Measurements from ENCODE around the gene FBXL3.
A peak's percentile ranks its signal among the peaks of the same experiment; 100 is the strongest.

The FBXL3 gene, protein sequence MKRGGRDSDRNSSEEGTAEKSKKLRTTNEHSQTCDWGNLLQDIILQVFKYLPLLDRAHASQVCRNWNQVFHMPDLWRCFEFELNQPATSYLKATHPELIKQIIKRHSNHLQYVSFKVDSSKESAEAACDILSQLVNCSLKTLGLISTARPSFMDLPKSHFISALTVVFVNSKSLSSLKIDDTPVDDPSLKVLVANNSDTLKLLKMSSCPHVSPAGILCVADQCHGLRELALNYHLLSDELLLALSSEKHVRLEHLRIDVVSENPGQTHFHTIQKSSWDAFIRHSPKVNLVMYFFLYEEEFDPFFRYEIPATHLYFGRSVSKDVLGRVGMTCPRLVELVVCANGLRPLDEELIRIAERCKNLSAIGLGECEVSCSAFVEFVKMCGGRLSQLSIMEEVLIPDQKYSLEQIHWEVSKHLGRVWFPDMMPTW

DNA sequence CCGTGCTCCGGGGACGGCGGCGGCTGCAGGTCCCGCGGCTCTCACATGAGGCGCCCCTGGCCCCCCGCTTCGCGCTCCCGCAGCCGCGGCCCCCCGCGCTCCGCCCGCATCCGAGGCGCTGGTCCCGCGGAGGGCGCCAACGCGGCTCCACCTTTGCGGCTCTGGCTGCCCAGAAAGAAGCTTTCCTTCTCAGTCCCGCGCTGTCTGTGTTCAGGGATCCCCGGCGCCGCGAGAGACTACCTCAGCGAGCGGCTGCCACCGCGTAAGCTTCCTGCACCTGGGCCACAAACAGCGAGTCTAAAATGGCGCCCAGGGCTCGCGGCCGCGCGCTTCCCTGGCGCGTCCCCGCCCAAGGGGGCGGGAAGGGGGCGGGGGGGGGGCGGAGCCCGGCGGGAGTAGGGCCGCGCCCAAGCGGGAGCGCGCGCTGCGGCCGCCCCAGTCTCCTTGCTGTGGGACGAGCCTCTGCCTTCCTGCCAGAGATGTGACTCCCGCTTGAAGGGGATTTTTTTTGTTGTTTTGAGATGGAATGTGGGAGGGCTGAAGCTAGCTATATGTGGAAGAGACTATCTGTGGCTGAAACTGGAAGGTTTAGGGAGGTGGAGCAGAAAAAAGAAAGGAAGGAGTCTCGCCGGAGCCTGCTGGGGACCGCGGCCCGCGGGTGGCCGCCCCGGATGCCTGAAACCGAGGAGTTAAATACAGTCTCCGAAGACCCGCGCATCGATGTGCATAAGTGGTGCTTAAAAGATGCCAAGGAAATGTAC, at the start of gene FBXL3:
FBXL3 (minus strand) TSS at position 299 of the 761 bp plus-strand sequence. CDS start 5,299 bp downstream, outside the sequence.
- peak; percentile 26 to 91 (median 74) for DNase-seq

DNA sequence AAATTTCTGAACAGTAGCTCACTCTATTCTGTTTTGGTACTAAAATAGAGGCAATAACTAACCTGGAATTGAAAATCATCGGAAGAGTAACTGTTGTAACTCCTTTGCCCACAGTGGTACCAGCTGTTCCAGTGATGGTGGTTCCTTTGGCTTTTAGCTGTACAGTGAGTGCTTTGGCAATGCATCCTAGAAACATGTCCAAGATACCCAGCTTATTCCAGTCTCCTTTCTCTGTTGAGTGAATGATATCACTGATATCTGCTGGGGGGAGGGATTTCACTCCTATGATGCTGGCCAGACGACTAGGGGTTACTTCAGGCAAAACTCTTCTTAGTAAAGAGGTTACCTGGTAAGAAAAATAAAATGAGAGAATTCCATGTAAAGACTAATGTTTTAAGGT, 40.6 kb upstream of the FBXL3 start:
- no peak for DNase-seq

DNA sequence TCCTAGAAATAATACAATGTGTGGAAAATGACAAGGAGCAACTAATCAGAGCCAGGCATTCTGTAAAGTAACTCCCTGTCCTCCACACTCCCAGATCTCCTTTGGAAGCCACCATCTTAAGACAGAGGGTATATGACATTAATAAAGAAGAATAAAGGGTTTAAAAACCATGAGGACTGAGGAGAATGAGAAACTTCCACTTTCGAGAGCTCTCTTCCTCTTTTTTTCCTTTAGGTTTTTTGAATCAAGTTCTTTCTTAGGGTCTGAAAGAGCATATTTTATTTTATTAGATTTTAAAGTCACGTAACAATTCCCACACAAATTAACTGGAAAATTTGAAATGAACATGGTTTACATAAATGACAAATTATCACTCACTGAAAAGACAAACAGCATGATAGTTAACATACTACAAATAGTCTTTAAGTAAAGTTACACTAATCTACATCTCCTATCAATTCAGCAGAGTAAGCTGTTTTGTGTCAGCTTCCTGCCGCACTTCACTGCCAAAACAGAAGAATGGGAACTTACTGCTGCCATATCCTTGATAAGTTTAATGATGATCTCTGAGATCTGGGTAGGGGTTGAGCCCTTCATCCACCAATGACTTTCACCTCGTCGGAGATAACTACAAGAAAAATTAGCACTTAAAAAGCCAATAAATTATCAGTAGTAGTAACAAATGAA, 38.6 kb upstream of the FBXL3 start:
- DNase-seq = no peak

DNA sequence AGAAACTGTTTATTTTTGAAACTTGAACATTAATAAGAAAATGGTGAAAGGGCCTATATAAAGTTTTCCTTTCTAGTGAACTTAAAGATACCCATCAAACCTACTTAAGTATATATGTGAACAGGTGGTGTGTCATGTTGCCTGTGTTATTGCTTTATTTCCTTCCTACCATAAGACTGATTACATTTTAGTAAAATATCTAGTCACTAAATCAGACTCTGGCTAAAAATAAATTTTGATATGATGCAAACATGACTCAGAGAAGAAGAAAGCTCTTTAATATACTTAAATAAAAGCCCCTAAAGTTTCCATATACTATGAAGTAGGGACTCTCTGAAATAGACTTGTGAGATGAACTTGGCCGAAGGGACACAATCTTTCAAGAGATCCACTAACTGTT, 35.1 kb upstream of the FBXL3 start:
- no peak for DNase-seq

DNA sequence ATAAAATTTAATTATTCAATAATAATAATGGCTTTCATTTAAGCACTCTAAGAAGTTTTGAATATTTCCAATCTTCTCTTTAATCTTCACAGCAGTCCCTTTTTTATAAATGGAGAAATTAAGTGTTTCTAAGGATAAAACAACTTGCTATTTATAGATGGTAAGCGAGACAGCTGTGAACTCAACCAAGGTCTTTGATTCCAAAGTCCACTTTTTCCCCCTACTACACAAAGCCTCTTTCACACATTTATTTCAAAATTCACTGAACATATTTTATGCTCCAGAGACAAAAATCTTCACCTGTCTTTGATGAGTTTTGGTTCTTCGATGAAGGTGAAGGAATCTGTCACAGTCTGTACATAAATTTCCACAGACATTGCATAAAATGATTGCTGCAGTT, 34.4 kb upstream of the FBXL3 start:
- DNase-seq = no peak

DNA sequence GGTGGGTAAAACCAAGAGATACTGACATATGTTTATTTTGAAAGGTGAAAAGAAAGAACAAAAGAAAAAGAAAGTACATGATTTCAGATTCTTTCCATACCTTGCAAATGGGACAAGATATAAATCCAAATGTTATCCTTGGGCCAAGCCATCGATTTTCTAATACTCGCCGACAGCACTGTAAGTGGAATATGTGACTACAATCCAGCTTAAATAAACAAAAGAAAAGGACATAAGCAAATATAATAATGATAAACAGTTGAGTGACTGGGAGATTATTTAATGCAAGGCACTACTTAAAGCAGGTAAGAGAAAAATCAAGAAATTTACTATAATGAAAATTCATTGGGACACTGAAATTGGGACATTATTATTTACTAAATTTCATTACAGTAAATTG, 29.9 kb upstream of the FBXL3 start:
- DNase-seq = no peak

DNA sequence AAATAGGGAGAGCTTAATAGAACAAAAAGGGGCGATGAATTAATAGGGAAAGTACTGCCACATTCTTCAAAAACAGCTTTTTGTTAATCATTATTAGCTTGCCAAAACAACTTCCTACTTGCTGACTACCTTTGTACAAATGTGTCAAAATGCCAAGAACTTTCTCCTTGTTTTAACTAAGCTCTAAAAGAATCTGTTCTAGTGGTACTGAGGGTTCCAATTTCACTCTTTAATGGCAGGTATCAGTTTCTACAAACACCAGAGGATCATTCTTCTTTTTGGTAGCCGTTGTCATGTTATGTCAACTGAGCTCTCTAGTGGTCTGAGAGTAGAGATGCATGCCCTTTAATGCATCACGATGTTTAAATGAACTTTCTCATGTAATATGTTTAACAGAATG, 29.4 kb upstream of the FBXL3 start:
- no peak for DNase-seq

DNA sequence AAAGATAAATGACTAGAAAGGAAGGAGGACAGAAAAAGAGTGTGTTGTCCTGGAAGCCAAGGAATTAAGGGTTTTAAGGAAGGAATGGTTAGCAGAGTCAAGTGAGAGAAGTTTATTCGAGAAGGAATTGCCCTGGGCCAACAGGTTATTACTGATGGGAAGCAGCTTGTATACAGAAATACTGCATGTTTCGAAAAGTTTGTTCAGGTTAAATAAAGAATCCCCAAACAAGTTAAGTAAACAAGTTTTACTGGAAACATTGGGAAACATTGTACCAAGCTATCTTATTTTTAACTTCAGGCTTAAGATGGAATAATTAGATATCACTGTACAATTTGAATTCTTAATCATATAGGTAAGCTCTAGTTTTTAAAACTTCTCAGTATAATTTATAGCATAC, 28.2 kb upstream of the FBXL3 start:
- DNase-seq = no peak

DNA sequence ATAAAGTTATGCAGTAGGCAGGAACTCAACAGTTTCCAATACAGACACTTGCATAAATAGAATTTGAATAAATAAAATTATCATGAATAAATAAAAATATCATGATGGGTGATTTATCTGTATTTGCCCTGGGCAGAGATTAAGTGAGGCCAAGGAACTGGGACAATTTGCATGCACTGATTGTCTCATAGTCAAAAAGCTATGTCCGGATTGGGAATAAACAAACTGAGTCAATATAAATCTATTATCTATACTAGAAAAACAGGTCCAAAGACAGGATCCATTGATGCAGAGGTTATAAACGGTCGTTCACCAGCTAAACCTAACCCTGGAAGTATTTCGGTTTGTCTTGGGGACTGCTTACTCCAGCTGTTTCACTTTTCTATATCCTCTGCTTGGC, 26.2 kb upstream of the FBXL3 start:
- DNase-seq = no peak

DNA sequence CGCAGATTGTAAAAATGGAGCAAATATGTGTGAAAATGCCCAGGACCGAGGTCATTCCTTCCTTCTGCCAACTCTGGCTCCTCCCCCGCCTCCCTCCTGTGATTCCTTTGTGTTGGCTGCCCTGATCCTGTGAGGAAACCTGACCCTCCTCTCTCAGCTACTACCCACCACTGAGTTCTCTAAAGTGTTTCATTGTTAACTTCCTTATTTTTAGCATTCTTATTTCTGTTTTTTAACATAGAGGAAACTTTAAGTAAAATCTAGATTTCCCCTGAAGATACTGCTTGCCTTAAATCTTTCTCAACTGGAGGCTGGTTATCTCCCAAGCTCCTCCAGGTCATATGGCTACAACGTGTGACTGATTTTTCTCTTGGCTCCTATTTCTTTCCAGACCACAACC, 21.7 kb upstream of the FBXL3 start:
- DNase-seq = no peak

DNA sequence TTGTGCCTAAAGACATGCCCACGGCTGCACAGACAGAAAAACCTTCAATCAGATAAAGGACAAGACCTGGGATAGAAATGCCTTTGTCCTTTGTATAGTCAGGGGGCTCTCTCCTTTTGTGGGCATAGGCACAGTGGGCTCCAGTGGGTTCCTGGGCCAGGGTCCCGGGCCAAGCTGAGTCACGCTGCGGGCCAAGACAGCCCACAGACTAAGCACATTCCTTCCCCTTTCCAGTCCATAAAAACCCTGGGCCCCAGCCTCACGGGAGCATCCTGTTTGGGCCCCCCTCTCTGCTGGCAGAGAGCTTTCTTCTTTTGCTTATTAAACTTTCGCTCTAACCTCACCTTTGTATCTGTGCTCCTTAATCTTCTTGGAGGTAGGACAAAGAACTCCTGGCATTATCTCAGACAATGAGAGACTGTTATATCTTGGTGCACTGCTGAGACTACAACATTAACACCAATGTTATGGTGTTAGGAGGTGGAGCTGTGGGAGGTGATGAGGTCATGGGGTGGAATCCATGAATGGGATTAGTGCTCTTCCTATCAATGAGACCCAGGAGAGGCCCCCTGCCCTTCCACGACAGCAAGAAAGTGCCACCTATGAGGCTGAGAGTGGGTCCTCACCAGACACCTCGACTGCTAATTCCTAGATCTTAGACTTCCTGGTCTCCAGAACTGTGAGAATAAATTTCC, 20.8 kb upstream of the FBXL3 start:
- DNase-seq = no peak

DNA sequence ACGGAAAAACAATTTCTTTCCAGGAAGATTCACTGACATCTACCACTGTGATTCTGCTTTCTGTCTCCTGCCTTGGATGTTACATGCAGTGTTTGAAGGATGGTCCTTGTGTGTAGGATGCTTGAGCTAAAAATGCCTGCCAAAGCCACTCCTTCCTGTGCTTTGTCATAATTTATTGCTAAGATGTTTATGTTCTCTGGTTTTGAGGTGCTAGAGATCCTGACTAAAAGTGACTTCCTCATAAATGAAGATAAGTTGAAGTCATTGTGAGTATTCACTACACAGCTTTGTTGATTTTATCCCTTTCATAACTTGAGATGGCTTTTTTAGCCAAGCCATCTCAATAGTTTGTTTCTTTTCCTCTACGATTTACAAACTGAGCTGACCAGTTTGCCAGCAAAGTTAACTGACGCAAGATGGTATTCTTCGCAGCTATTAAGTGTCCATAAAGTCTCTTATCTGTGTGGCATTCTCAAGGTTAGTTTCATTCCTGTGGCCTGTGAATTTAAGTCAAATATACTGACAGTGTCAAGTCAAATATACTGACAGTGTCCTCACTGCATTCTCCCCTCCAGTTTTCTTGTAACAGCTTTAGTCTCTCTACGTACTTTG, 15.7 kb upstream of the FBXL3 start:
- no peak for DNase-seq

DNA sequence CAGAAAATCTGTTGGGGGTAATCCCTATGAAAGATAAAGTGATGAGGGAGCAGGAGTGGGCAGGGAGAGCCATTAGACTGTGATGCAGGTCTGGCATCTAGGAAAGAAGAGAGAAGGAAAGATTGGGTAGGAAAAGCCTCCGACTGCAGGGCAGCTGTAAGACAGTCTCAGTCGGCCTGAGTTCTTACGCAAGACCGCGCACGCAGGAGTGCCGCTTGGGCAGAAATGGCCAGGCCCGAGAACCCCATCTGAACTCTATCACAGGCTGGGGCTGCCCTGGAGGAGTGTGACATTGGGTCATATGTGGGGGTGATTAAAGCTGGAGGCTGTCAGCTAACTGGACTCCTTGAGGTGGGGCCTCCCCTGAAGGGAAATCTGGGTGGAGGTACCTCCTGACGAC, 13.9 kb upstream of the FBXL3 start:
- no peak for DNase-seq

DNA sequence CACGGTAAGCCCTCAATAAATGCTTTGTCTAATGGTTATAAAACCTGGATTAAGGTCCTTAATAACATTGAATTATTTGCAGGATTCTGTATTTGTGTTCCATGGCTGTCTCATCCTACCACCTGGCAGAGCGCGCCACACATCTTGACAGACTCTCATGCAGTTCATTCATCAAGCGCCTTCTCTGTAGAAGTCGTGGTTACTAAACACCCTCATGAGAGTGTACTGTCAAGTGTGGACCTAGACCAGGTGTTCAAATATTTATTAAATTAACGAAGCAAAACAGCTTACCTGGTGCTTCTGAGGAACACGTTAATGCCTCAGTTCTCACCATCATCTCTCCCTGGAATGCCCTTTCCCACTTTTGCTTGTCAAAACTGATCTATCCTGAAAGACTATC, 13.1 kb upstream of the FBXL3 start:
- DNase-seq = no peak

DNA sequence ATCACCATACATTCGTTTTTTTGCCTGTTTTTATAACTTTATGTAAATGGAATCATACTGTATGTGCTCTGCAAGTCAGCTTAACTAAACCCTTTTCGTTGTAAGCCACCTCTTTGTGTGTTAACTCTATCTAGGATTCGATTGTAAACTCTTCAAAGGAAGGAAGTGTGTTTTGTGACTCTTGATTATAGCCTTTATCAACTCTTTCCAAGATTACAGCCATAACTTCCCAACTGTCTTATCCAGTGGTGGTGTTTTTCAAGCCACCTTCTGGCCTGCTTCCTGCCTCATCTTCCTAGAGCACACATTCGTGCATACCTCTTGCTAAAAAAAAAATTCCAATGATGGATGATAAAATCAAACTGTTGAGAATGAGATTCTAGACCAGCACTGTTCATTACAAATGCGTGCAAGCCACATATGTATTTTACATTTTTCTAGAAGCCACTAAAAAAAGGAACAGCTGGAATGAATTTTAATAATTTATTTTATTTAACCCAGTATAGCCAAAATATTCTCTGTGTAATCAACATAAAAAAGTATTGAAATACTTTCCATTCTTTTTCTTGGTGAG, 12.0 kb upstream of the FBXL3 start:
- no peak for DNase-seq

DNA sequence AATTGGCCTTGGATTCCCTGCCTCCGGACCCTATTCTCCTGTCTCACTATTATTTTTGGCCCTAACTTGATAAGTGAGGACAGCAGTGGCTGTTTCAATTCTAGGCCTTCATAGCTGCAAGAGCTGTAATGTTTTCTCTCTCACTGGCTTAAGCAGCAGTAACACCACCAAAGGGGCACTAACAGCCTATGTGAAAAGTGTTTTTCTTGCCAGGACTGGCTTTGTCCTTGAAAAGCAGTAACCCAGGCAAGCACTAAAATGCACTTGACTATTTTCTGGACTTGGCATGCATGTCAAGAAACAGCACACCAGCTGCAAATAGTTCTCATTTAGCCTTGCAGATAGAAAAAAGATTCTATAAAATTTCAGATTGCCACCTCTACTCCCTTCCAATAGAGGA, 9.3 kb upstream of the FBXL3 start:
- DNase-seq = peak in 6 of 56 donors; percentile 9 to 48 (median 31)

DNA sequence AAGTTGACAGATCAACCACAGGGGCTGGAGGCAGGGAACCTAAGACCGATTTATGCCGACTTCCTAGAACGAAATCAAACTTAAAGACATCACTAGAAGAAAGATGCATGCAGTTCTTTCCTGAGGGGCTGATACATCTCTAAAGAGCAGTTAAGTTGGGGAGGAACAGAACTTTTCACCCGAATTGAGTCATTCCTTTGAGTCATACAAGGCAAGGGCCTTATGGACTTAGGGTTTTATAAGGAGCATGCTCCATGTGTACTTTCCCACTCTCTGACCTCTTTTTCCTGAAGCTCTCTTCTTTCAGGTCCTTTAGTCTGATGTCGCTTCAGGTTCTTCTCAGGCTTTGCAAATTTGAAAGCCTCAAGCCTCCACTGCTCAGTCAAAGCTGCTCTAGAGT, 7.9 kb upstream of the FBXL3 start:
- no peak for DNase-seq

DNA sequence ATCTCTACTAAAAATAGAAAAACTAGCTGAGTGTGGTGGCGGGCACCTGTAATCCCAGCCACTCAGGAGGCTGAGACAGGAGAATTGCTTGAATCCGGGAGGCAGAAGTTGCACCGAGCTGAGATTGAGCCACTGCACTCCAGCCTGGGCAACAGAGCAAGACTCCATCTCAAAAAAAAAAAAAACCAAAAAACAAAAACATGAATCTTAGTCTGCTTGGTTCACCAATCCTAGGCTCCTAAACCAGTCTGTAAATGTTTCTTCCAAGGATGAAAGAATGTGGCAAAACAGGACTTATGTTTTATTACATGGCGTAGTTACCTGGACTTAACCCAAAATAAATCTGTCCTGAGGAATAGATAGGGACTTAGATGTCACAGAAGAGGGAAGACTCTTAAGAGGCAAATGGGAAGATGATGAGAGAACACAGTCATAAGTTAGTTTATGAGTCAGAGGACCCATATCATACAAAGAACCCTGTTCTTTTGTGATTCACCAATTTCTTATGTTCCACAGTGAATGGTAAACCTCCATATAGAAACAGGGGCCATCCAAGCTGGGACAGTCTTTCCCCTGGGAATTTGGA, 6.9 kb upstream of the FBXL3 start:
- no peak for DNase-seq

DNA sequence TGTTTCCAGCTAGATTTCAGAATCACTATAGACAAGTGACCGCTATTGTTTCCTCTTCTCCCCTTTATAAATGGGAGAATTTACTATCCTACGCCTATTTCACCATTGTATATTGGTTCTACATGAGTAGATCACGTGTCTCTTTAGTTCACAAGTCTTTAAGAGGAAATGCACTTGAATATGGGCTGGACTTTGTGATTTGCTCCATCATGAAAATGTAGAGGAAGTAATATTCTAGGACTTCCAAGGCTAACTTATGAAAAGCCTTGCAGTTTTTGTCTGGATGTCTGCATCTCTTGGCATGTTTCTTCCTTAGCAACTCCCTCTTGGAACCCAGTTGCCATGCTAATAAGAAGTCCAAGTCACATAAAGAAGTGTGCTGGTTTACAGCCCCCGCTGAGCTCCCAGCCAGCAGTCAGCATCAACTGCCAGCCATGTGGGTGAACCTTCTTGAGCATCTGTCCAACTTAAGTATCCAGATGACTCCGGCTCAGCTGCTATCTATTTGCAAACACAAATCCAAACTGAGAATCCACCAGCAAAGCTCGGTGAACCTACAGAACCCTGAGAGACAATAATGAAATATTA, 4.8 kb upstream of the FBXL3 start:
- DNase-seq = no peak

DNA sequence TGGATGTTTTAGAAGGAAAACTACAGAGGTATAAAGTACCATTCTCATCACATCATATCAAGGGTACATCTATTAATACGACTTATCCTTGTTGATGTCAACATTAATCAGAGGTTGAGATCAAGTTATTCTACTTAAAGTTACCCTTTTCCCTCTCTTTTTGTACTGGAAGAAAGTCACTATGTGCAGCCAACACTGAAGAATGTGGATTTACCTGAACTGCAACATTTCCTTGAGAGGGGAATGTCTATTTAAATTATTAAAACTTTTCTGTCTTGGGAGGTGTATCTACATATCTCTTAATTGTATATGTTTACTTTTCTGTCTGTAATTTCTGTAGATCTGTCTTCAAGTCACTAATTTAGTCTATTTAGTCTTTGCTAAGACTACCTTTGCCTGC, 2.5 kb upstream of the FBXL3 start:
- no peak for DNase-seq

All from amygdala (tissue), 56 donors.